Measurements from ENCODE around the gene TTC9.

The TTC9 gene

DNA sequence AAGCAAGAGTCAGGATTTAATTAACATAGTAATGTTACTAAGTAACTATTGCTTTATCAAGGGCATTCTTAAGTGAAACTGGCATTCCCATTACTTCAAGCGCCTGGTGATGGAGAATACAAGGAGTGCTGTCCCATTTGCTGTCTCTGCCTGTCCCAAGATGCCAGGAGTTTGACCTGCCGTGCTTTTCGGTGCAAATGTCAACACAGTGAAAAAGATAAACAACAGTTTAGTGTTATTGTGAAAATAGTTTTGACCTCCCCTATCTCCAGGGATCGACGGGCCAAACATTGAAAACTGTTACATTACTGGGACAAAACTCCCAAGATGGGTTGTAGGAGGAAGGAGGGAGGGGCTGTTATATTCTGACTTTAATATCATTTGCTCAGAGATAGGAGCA lies 74.8 kb downstream of the TTC9 start:
- no peak for DNase-seq (ENCODE audit: low spot score)

DNA sequence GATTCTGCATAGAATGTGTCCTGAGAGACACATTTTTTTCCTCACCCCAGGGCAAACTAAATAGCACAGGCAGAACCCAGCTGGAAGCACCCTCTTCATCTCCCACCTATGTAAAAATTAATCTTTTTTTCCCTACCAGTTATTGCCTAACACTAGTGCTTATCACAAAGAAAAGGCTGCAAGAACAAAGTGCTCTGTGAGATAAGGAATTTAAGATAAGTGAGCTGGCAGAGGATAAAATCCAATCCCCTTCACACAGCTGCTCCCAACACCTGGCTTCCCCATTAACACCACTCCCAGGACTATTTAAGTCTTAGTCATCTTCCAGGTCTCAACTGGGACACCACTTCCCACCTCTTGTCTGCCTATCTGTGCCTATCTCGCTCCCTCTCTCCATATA lies 75.2 kb downstream of the TTC9 start:
- no peak for DNase-seq (ENCODE audit: low spot score)

DNA sequence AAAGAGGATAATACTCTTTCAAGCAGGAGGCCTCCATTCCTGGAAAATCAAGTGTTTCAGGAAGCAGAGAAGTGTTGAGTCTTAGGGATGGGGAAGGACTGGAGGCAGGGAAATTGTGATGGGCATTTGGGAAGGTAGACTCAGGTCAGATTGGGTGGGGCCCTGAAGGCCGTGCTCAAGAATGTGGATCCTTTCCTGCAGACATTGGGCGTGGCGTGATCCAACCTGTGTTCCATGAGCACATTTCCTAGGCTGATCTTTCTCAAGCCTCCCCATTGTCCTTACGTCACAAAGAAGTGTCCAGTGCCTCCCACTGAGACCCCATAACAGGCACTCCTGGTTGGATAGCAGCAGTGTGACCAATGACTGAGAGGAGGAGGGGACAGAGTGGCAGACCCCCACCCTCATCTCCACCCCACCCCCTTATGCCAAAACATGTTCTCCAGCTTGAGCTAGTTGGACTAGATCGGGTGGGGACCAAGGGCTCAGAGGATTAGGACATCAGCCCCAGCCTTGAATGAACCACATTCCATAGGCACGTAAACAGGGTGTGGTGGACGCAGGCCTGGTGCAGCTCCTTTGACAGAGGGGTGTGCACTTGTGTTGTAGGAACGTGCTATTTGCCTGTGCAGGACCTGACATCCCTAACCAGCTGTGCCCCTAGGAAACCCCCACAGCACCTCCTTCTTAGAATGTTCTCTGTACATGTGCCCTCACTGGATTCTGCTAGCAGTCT lies 76.8 kb downstream of the TTC9 start:
- DNase-seq (ENCODE audit: low spot score): no peak

DNA sequence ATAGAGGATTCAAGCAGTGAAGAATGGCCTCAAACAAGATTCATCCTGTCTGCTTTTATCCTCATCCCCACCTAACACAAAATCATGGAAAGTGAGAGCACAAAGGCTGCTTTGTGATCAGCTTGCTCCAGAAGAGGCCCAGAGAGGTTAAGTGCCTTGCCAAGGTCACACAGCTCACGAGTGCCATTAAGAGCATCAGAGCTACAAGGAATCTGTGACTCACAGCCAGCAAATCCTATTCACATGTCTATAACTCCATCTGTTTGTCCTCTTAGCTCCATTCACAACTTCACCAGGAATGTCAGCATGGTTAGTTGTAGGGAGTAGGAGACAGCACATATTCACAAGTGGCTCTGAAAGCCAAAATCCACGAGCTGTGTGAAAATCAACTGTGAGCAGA lies 79.8 kb downstream of the TTC9 start:
- DNase-seq (ENCODE audit: low spot score): no peak

DNA sequence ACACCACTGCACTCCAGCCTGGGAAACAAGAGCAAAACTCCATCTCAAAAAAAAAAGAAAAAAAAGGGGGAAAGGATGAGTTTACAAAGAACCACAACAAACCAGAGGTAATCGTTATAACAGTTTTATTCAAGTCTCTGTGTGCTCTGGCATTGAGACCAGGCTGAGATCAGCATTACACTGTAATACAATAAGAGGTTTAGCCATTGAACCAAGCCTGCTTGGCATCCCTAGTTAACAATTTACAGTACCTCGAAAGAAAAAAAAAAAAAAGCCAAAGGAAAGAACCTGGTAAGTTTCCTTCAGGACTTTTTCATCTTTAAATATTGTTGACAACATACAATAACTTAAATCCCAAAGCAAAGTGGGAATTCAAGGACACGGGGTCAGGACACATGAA lies 80.7 kb downstream of the TTC9 start:
- DNase-seq (ENCODE audit: low spot score): no peak

DNA sequence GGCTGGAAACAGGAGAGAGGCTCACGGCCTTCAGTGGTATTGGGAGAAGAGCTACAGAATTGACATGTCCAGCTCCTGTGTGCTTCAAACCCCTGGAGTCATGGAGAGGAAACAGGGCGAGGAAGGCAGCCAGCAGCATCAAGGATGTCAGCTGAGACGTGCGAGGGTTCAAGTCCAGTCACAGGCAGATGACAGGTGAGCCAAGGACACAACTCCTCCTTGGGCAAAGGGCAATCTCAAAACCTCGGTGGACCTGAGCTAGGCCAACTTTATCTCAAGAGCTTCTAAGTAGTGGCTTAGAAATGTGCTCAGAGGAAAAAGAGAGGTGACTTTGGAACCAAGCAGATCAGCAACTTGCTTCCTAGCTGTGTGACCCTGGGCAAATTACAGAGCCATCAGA lies 81.6 kb downstream of the TTC9 start:
- no peak for DNase-seq (ENCODE audit: low spot score)

DNA sequence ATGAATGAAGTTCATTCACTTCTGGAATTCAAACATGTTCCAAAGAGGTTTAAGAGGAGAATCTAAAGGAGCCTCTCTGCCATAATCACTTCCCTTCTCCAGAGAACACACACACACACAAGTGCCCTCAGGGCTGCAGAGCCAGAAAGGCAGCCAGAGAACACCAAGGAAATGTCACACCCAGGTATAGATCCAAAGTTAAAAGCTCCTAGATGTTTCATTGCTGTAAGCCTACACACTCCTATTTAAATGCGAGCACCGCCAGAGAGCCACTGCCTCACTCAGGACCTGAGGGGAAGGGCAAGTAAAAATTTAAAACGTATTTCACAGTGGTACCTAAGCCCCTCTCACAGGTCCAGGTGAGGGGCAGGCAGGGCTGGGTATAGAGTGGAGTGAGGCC lies 82.4 kb downstream of the TTC9 start:
- no peak for DNase-seq (ENCODE audit: low spot score)

DNA sequence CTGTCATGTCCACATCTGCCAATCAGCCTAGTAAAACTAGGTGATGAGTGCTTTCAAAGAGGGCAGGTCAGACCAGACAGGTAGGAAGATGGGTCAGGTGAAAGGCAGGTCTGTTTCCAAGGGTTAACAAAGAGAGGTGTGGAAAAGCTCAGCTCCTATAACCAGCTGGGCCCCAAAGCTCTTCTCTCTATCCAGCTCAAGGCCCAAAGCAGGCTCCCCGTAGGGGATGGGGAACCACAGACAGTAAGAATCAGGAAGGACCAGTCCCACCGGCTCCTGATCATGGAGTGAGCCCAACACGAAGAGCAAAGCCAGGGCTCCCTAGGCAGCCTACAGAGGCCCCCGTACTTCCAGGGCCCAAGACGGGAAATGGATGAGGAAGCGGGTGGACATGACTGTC lies 83.2 kb downstream of the TTC9 start:
- no peak for DNase-seq (ENCODE audit: low spot score)
